Activated CD8-positive, alpha-beta memory T cell treated with anti-CD3 and anti-CD28 coated beads for 1 hour (primary cell): ENCODE data around the gene PRAMEF12.
"Not testable (repeated sequence)": the region's sequence is repeated elsewhere in the genome, so short reads cannot be mapped to it uniquely, and the experiment has no call there.

Experiments
- DNase-seq, 2 donors: peaks; one replicate each; pipeline ENCODE4 v3.0.0-alpha.2; 2020; ENCODE audit warnings: low read depth in 1 of 2; ENCODE audit errors: extremely low read depth in 1 of 2

PRAMEF12 gene

GRCh38 chr1:12769976-12770505 is 3.5 kb upstream of the PRAMEF12 start:
- no peak for DNase-seq

- no peak for DNase-seq
These were observed 2.9 kb upstream of the PRAMEF12 start for GRCh38 chr1:12770620-12771019.

DNA sequence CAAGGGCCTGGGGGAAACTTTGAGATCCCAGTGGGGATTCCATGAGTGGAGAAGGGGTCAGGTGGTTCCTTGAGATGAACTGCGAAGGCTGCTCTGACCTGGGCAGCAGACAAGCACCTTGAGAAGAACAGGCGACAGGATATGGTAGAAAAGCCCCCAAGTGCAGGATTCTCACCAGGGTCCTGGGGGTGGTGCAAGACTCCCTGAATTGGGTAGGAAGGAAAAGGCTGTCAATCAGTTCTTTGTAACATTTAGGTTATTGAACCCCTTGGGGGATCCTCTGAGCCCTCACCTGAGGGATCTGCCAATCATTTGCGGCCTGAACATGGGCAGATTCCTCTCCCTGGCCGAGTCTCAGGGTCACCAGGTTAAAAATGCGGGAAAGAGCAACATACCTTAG is 2.4 kb upstream of the PRAMEF12 start:
- DNase-seq: no peak

- no peak for DNase-seq
These were observed 1.0 kb upstream of the PRAMEF12 start for GRCh38 chr1:12772520-12772919.

- no peak for DNase-seq
These were observed 1.3 kb downstream of the PRAMEF12 start for GRCh38 chr1:12774801-12775345.

GRCh38 chr1:12775443-12775842 is 1.9 kb downstream of the PRAMEF12 start:
- no peak for DNase-seq

- DNase-seq: no peak
These were observed 3.4 kb downstream of the PRAMEF12 start for GRCh38 chr1:12776801-12777557.

GRCh38 chr1:12778061-12778460 is 4.5 kb downstream of the PRAMEF12 start:
- DNase-seq: no peak

DNA sequence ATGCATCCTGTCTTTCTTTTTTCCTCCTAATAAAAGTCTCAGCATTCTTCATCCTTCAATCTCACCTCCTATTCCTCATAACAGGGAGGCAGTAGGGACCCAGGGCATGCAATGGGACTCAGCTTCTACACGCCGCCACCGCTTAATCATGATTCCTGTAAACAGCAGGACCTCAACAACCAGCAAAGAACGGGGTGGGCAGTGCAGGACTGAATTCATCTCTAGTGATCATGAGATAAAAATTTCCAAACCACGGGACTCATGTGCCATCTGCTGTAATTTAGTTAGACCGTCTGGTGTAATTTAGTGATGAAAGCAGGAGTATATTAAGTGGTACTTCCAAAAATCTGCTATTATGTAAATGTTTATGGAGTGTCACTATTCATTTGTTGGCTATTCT is 5.4 kb downstream of the PRAMEF12 start:
- no peak for DNase-seq

- not testable (repeated sequence) for DNase-seq
These were observed 8.0 kb downstream of the PRAMEF12 start for GRCh38 chr1:12781488-12781887.

GRCh38 chr1:12783783-12784182 is 10.2 kb downstream of the PRAMEF12 start:
- not testable (repeated sequence) for DNase-seq

DNA sequence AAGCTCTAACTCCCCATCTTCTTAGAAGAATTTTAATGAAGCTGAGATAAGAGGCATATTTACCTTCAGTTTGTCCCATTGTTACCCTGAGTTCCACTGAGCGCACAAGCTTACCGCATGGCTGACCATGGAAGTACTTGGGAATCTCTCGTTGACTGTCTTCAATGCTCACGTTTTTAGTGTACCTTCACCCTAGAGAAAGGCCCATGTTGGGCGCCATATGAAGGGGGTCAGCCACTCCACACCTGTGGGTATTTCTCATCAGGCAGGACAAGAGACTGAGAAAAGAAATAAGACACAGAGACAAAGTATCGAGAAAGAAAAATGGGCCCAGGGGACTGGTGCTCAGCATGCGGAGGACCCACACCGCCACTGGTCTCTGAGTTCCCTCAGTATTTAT is 11.2 kb downstream of the PRAMEF12 start:
- DNase-seq: not testable (repeated sequence)

DNA sequence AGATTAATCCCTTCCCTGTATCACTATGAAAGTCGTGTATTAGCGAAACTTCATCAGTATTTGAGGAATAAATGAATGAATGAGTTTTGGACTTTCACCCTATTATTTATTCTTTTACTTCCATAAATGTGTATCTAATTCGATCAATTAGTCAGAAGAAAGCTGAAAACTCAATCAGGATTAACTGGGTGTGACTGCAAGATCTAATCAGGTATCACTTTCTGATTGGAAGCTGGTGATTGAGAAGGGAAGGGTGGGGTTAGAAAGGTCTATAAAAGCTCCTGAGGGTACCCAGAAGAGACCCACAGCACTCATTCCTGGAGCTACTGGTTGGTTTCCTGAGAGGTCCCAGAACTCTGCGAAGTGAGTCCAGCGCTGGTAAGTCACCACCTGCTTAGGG is 17.6 kb downstream of the PRAMEF12 start, which contains the start of gene PRAMEF1:
Gene PRAMEF1, plus strand, starts transcription at position 301 of the 400 bp plus-strand sequence. CDS start 1,831 bp downstream, outside the sequence.
- DNase-seq: not testable (repeated sequence)

DNA sequence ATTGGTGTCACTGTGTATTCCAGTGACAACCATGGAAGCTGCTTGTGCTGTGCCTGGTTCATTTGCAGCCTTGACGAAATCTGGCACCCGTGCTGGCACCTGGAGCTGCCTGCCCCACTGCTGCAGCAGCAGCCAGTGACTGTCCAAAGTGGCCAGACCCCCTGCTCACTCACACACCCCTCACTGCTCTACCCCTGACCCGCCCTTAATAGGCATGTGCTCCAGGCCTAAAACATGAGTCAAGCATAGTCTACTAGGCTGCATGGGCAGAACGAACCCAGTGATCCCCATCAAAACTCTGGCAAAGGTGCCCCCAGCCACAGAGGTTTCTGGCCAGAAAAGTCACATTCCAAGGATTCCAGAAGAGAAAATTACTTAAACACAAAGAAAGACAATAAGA is 25.4 kb downstream of the PRAMEF12 start:
- no peak for DNase-seq

DNA sequence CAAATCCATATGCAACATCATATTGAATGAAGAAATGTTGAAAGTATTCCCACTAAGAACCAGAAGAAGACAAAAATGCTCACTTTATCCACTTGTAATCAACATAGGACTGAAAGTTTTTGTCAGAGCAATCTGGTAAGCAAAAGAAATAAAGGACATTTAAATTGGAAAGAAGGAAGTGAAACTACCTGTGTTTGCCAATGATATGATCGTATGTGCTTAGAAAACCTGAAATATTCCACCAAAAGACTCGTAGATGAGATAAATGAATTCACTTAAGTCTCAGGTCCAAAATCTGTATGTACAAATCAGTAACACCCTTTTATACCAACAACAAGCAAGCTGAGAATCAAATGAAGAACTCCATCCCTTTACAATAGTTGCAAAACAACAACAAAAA is 26.2 kb downstream of the PRAMEF12 start:
- DNase-seq: no peak

DNA sequence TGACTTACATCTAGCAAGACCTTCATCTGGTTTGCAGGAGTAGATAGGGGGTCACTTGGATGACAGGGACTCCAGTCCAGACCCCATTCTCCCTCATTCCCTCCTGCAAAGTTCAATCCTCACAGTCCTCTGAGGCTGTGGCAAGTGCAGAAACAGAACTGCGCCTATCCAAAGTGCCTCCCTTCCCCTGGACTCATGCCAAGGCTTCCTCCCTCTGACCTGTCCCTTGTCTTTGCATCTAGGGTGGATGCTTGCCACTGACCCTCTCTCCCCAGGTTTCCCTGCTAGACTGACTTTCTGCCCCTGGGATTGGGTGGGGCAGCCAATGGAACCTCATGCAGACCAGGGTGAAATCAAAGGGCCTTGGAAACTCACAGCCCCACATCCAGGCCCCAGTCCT is 36.4 kb downstream of the PRAMEF12 start:
- DNase-seq: no peak

DNA sequence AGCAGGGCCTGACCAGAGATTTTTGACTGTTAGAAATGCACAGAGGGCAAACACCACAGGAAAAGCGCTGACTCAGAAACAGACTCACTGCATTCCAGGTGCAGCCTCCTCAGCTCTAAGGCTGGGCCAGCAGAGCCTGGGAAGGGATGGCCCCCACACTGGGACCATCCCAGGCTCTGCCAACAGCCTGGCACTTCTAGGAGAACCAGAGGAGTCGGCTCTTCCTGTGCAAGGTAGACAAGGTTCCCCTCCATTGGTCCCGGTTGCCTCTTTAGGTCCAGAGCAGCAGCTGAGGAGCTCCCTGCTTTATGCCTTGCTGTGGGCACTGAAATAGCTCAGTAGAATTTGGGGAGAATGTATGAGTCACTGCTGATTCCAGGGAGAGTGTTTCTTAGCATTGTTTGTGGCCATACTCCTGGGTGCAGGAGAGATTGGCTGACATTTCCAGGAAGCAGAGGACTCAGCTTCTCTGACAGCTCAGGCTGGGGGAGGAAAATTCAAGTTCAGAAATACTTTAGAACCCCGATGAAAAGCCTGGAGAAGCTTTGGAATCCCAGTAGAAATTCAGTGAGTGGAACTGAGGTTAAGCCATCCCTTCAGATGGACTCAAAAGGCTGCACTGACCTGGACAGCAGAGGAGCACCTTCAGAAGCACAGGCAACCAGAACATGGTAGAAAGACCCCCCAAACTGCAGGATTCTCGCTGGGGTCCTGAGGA is 37.3 kb downstream of the PRAMEF12 start:
- no peak for DNase-seq

DNA sequence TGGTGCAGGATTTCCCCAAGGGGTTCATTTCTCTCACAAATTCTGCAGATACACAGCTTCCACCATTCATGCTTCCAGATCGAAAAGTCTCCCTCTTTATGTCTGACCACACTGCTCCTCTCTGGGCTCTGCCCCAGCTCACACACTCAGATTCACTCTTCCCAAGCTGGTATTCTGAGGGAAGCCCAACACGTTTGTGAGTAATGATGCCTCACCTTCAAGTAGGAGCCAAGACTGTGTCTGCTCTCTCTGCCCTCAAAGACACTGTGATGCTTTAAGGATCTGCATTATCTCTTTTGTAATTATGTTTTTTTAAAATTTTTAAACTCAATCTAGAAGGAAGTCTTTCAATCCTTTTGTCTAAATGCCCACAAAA is 37.9 kb downstream of the PRAMEF12 start:
- no peak for DNase-seq

DNA sequence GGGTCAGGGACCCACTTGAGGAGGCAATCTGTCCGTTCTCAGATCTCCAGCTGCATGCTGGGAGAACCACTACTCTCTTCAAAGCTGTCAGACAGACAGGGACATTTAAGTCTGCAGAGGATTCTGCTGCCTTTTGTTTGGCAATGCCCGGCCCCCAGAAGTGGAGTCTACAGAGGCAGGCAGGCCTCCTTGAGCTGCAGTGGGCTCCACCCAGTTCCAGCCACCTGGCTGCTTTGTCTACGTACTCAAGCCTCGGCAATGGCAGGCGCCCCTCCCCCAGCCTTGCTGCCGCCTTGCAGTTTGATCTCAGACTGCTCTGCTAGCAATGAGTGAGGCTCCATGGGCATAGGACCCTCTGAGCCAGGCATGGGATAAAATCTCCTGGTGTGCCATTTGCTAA is 45.5 kb downstream of the PRAMEF12 start:
- not testable (repeated sequence) for DNase-seq
